GM12891 (cell line): ENCODE data around the gene VPS11.

Source experiments
- PAX5 ChIP-seq: IDR thresholded peaks from 2 replicates; pipeline ENCODE4 v1.6.1; 2011; ENCODE audit warnings: low read length, moderate library complexity, mild to moderate bottlenecking; ENCODE audit not compliant: insufficient read depth, severe bottlenecking
- POLR2A ChIP-seq: IDR thresholded peaks from 2 replicates; pipeline ENCODE4 v1.6.1; 2011; ENCODE audit warnings: low read depth, low read length, control low read depth
- POLR2AphosphoS5 ChIP-seq: IDR thresholded peaks from 2 replicates; pipeline ENCODE4 v1.6.1; 2011; ENCODE audit warnings: low read depth, low read length, control low read depth
- POU2F2 ChIP-seq: IDR thresholded peaks from 2 replicates; pipeline ENCODE4 v1.6.1; 2011; ENCODE audit warnings: low read depth, mild to moderate bottlenecking, control low read depth, low read length, moderate library complexity
- SPI1 ChIP-seq: IDR thresholded peaks from 2 replicates; pipeline ENCODE4 v1.6.1; 2011; ENCODE audit warnings: low read depth, low read length, control low read depth
- TAF1 ChIP-seq: IDR thresholded peaks from 2 replicates; pipeline ENCODE4 v1.6.1; 2011; ENCODE audit warnings: low read depth, low read length, control low read depth

GRCh38 chr11:119106564-119107537 lies 39.2 kb downstream of the VPS11 start, which contains the start of gene C2CD2L:
- no peak for TF ChIP-seq TAF1
- TF ChIP-seq POLR2A = peak; percentile 66
- TF ChIP-seq POLR2AphosphoS5 = peak; percentile 65
- TF ChIP-seq POU2F2 = no peak
- TF ChIP-seq SPI1 = no peak
- TF ChIP-seq PAX5 = no peak
